KOPT-K1 (cell line): ENCODE data around the gene TMEM196.
A peak's percentile ranks its signal among the peaks of the same experiment; 100 is the strongest.
"Not testable (repeated sequence)": the region's sequence is repeated elsewhere in the genome, so short reads cannot be mapped to it uniquely, and the experiment has no call there.

Source experiments
- H3K27ac ChIP-seq: fragments of 200-600 bp; sonication (generic); 2 replicates; pipeline ENCODE4 v1.5.1; 2016; ENCODE audit warnings: antibody characterized with exemption, mild to moderate bottlenecking, low read depth, low read length; ENCODE audit not compliant: poor library complexity, severe bottlenecking
- H3K36me3 ChIP-seq: fragments of 200-600 bp; sonication (generic); 2 replicates; pipeline ENCODE4 v1.5.1; 2017; ENCODE audit warnings: antibody characterized with exemption, mild to moderate bottlenecking, low read length, moderate library complexity; ENCODE audit not compliant: insufficient read depth
- H3K9me3 ChIP-seq: fragments of 200-600 bp; sonication (generic); 2 replicates; pipeline ENCODE4 v1.5.1; 2017; ENCODE audit warnings: antibody characterized with exemption, low read length, mild to moderate bottlenecking; ENCODE audit not compliant: insufficient read depth, poor library complexity, severe bottlenecking

TMEM196 gene

GRCh38 chr7:19689130-19689529 lies 84.3 kb downstream of the TMEM196 start:
- H3K27ac ChIP-seq, H3K36me3 ChIP-seq, H3K9me3 ChIP-seq: not testable (repeated sequence)

GRCh38 chr7:19681596-19681995 lies 91.8 kb downstream of the TMEM196 start:
- Histone ChIP-seq H3K36me3 (no peaks in the 10 kb centered on the region), H3K9me3 (peaks cover 6% of the 10 kb centered on the region), H3K27ac (no peak overlapping the region)

GRCh38 chr7:19677180-19677579 lies 96.2 kb downstream of the TMEM196 start:
- H3K27ac ChIP-seq = peak overlapping the region; percentile 49
- H3K9me3 ChIP-seq = no peaks in the 10 kb centered on the region
- no peaks in the 10 kb centered on the region for H3K36me3 ChIP-seq

GRCh38 chr7:19675816-19676215 lies 97.6 kb downstream of the TMEM196 start:
- H3K36me3 ChIP-seq = no peaks in the 10 kb centered on the region
- H3K9me3 ChIP-seq = no peaks in the 10 kb centered on the region
- H3K27ac ChIP-seq = no peak overlapping the region

GRCh38 chr7:19674266-19674960 lies 99.0 kb downstream of the TMEM196 start:
- Histone ChIP-seq H3K36me3 (no peaks in the 10 kb centered on the region), H3K9me3 (no peaks in the 10 kb centered on the region), H3K27ac (no peak overlapping the region)

- H3K36me3 ChIP-seq = no peaks in the 10 kb centered on the region
- H3K9me3 ChIP-seq = no peaks in the 10 kb centered on the region
- H3K27ac ChIP-seq = no peak overlapping the region
These were observed 102.6 kb downstream of the TMEM196 start for GRCh38 chr7:19670806-19671205.
